ENCODE results near the gene CPT1B. TPM values are rescaled to one million over a fixed set of nuclear protein-coding genes. Genes with fewer than 3 reads are reported as not detected.
A peak's percentile ranks its signal among the peaks of the same experiment; 100 is the strongest.

Gene CPT1B
- total and polyA plus RNA-seq, 2 experiments from 2014 or later, result 5.6 to 14.4 TPM

DNA sequence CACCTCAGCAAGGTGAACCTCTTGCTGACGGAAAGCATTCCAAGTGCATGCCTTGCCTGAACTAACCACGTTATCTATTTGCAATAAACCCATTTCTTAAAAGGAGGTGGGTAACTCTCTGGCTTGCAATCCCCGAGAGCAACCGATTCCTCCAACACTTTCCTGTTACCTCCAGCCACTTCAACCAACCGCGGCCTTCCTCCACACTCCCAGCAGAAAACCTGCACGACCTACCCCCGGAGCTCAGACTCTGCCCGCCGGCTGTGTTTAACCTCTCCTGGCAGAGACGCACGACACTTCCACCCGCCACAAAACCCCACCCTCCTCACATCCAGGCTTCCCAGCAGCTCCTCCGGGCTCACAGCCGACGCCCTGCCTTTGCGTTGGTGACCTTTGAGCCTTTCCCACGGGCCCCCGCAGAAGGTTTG lies 53.5 kb downstream of the CPT1B start (continued):
- TF ChIP-seq EZH2phosphoT487 (IDR thresholded peaks at IDR 0.05; ENCODE audit: unreplicated experiment) (no peak), EZH2 (IDR thresholded peaks at IDR 0.05; ENCODE audit: low read depth, unreplicated experiment) (no peak), JUNB (IDR thresholded peaks at IDR 0.05; ENCODE audit: unreplicated experiment) (no peak), POLR2AphosphoS5 (IDR thresholded peaks at IDR 0.05; ENCODE audit: low read depth) (no peak)
- TF ChIP-seq, protein P1, sequence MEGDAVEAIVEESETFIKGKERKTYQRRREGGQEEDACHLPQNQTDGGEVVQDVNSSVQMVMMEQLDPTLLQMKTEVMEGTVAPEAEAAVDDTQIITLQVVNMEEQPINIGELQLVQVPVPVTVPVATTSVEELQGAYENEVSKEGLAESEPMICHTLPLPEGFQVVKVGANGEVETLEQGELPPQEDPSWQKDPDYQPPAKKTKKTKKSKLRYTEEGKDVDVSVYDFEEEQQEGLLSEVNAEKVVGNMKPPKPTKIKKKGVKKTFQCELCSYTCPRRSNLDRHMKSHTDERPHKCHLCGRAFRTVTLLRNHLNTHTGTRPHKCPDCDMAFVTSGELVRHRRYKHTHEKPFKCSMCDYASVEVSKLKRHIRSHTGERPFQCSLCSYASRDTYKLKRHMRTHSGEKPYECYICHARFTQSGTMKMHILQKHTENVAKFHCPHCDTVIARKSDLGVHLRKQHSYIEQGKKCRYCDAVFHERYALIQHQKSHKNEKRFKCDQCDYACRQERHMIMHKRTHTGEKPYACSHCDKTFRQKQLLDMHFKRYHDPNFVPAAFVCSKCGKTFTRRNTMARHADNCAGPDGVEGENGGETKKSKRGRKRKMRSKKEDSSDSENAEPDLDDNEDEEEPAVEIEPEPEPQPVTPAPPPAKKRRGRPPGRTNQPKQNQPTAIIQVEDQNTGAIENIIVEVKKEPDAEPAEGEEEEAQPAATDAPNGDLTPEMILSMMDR (conservative IDR thresholded peaks at IDR 0.05; ENCODE audit: low read depth in 2 of 2), result no peak
- TF ChIP-seq, protein P2, sequence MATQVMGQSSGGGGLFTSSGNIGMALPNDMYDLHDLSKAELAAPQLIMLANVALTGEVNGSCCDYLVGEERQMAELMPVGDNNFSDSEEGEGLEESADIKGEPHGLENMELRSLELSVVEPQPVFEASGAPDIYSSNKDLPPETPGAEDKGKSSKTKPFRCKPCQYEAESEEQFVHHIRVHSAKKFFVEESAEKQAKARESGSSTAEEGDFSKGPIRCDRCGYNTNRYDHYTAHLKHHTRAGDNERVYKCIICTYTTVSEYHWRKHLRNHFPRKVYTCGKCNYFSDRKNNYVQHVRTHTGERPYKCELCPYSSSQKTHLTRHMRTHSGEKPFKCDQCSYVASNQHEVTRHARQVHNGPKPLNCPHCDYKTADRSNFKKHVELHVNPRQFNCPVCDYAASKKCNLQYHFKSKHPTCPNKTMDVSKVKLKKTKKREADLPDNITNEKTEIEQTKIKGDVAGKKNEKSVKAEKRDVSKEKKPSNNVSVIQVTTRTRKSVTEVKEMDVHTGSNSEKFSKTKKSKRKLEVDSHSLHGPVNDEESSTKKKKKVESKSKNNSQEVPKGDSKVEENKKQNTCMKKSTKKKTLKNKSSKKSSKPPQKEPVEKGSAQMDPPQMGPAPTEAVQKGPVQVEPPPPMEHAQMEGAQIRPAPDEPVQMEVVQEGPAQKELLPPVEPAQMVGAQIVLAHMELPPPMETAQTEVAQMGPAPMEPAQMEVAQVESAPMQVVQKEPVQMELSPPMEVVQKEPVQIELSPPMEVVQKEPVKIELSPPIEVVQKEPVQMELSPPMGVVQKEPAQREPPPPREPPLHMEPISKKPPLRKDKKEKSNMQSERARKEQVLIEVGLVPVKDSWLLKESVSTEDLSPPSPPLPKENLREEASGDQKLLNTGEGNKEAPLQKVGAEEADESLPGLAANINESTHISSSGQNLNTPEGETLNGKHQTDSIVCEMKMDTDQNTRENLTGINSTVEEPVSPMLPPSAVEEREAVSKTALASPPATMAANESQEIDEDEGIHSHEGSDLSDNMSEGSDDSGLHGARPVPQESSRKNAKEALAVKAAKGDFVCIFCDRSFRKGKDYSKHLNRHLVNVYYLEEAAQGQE (IDR thresholded peaks at IDR 0.05; ENCODE audit: unreplicated experiment), result no peak

DNA sequence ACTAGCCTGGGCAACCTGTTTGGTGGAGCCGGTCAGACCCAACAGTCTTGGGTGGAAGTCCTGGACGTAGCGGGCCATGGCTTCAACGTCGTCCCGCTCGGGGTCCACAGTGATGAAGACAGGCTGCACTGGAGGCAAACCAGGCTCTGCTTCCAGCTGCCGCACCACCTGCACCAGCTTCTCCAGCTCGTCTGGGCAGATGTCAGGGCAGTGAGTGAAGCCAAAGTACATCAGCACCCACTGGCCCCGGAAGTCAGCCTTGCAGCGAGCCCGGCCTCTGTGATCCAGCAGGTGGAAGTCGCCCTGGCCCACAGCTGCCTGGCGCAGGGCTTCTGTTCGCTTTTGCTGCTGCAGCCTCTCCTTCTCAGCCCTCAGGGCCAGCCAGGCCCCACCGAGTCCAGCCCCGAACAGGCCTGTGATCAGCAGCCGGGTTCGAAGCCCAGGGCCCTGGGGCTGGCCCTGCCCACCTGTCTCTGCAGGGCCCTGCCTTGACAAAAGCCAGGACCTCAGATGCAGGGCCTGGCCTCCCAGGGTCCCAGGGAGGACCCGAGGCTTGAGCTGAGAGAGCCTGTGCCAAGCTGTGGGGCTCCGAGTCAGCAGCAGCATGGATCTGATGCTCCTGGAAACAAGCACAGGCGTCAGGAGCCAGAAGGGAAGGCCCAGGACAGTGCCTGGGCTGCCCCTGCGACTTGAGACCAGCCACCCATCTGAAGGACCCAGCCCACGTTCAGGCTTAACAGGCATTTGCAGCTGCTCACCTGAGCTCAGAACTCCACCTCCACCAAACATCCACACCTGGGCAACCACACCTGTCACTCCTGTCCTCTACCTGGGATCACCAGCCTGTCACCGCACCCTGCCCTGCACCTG lies 54.2 kb downstream of the CPT1B start:
- Histone ChIP-seq H3K4me3 (peak overlapping the region; percentile 84), H3K4me1 (ENCODE audit: insufficient read depth) (no peaks in the 10 kb centered on the region; the same call in 1 of the 2 replicates), H4K20me1 (replicated peaks; ENCODE audit: insufficient read depth) (no peaks in the 10 kb centered on the region; the same call in 1 of the 2 replicates), H3K79me2 (replicated peaks; ENCODE audit: insufficient read depth) (no peaks in the 10 kb centered on the region), H3K4me2 (peak overlapping the region; percentile 94), H3K36me3 (ENCODE audit: insufficient read depth) (no peaks in the 10 kb centered on the region; the same call in 1 of the 2 replicates), H3K27me3 (ENCODE audit: insufficient read depth) (peaks cover 25% of the 10 kb centered on the region), H3F3A (replicated peaks; ENCODE audit: low read depth) (peaks cover 4% of the 10 kb centered on the region), H3K9me2 (ENCODE audit: insufficient read depth) (no peaks in the 10 kb centered on the region), H3K27ac (ENCODE audit: low read depth) (no peak overlapping the region), H2AFZ (no peak overlapping the region)
- TF ChIP-seq, protein P3, sequence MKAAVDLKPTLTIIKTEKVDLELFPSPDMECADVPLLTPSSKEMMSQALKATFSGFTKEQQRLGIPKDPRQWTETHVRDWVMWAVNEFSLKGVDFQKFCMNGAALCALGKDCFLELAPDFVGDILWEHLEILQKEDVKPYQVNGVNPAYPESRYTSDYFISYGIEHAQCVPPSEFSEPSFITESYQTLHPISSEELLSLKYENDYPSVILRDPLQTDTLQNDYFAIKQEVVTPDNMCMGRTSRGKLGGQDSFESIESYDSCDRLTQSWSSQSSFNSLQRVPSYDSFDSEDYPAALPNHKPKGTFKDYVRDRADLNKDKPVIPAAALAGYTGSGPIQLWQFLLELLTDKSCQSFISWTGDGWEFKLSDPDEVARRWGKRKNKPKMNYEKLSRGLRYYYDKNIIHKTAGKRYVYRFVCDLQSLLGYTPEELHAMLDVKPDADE (IDR thresholded peaks at IDR 0.05), result no peak
- TF ChIP-seq, protein P1 (conservative IDR thresholded peaks at IDR 0.05; ENCODE audit: low read depth in 2 of 2), result no peak
- TF ChIP-seq NANOG (IDR thresholded peaks at IDR 0.05; ENCODE audit: borderline replicate concordance) (no peak), ZNF331 (CRISPR knock-in tag; IDR thresholded peaks at IDR 0.05; ENCODE audit: low read depth) (no peak)
- DNase-seq (ENCODE audit: low spot score) (no peak), ATAC-seq (no peak)
- peaks cover 29% of the 10 kb centered on the region for H3K27me3 Mint-ChIP-seq (ENCODE audit: insufficient read depth, low read depth, poor library complexity)
- peaks cover 17% of the 10 kb centered on the region for H3K36me3 Mint-ChIP-seq (ENCODE audit: low read depth)
- peak overlapping the region; percentile 89 for H3K4me3 Mint-ChIP-seq
- H3K27ac Mint-ChIP-seq, result peak overlapping the region; percentile 78
- peaks cover 11% of the 10 kb centered on the region for H3K4me1 Mint-ChIP-seq
- H3K9me3 Mint-ChIP-seq, result peaks cover 4% of the 10 kb centered on the region; the same call in 2 of the 3 replicates

All from GM23338 (cell line).